Measurements from ENCODE around the gene TEX22. TPM values are rescaled to one million over a fixed set of nuclear protein-coding genes. Genes with fewer than 3 reads are reported as not detected.

TEX22 gene
- total RNA-seq, 1 donor from 2014 or later, result 0.99 TPM

DNA sequence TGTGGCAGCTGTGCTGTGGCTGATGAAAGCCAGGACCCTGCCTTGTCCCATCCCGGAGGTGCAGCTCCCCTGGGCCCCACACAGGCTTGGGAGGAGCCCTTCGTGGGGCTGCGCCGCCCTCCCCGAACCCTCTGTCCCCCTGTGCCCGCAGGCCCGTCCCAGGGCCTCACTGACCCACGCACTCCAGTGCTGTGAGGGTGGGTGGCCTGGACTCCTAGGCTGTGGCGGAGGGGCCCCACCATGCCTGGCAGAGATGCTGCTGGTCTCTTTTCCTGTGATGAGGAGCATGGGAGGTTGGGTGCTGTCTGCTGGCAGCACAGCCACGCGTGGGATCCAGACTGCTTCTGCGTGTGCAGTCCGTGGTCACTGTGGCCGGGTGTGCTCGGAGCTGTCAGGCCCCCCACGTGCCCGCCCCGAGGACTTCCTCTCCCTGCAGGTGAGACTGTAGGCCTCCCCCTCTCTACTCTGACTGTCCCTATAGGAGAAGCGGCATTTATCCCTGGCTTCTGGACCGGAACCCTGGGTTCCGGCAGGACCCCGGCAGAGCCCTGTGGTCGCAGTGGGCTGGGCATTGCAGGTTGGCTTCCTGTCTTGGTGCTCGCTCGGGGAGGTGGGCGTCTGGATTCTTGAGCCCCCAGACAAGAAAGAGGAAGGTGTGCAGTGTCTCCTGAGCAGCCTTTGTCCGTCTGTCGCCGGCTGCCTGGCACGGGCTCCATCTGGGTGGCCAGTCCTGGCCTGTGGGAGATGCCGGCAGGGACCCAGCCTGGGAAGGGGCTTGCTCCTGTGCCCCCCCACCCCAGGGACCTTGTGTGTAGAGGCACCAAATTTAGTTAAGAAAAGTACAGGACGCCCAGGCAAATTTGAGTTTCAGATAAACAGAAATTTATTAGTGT is 23.6 kb downstream of the TEX22 start:
- peaks cover 57% of the 10 kb centered on the region for H3K4me1 ChIP-seq
- H3K9me3 ChIP-seq (replicated peaks), result peaks cover under 1% of the 10 kb centered on the region
- peak overlapping the region; percentile 82 for H3K4me3 ChIP-seq
- H3K27ac ChIP-seq (replicated peaks), result peak overlapping the region; percentile 87
- intact Hi-C loops (cut with micrococcal nuclease), result no loop called here
- no peaks in the 10 kb centered on the region for H3K27me3 ChIP-seq (ENCODE audit: low read depth)
- TF ChIP-seq, protein P1, sequence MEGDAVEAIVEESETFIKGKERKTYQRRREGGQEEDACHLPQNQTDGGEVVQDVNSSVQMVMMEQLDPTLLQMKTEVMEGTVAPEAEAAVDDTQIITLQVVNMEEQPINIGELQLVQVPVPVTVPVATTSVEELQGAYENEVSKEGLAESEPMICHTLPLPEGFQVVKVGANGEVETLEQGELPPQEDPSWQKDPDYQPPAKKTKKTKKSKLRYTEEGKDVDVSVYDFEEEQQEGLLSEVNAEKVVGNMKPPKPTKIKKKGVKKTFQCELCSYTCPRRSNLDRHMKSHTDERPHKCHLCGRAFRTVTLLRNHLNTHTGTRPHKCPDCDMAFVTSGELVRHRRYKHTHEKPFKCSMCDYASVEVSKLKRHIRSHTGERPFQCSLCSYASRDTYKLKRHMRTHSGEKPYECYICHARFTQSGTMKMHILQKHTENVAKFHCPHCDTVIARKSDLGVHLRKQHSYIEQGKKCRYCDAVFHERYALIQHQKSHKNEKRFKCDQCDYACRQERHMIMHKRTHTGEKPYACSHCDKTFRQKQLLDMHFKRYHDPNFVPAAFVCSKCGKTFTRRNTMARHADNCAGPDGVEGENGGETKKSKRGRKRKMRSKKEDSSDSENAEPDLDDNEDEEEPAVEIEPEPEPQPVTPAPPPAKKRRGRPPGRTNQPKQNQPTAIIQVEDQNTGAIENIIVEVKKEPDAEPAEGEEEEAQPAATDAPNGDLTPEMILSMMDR (IDR thresholded peaks at IDR 0.05; ENCODE audit: borderline replicate concordance), result no peak
- peaks cover 6% of the 10 kb centered on the region for H3K36me3 ChIP-seq
- no peak for DNase-seq

DNA sequence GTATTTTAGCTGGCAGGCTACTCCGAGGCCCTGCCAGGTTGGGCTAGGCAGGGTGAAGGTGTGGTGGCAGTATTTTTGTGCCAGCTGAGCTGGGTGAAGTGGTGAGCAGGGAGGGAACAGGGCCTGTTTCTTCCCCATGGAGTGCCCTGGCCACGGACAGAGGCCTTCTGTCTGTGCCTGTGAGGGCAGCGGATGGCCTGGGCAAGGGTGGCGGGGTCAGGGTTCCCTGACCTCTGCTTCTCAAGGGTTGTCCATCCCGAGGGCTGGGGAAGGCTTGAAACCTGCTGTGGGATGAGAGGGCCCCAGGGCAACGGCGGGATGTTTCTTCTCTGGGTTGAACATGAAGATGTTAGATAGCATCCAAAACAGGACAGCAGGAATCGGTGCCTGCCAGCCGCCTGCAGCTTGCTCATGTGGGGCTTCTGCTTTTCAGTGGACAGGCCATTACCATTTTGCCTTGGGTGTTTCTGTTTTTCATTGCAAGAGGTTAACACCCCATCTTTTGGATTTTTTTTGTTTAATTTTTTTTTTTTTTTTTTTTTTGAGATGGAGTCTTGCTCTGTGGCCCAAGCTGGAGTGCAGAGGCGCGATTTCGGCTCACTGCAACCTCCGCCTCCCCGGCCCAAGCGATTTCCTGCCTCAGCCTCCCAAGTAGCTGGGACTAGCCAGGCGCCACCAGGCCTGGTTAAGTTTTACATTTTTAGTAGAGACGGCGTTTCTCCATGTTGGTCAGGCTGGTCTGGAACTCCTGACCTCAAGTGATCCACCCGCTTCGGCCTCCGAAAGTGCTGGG is 24.6 kb downstream of the TEX22 start:
- H3K27me3 ChIP-seq (ENCODE audit: low read depth), result no peaks in the 10 kb centered on the region
- H3K27ac ChIP-seq (replicated peaks), result peak overlapping the region; percentile 87
- DNase-seq, result no peak
- TF ChIP-seq, protein P1 (IDR thresholded peaks at IDR 0.05; ENCODE audit: borderline replicate concordance), result no peak
- peak overlapping the region; percentile 82 for H3K4me3 ChIP-seq
- peaks cover 57% of the 10 kb centered on the region for H3K4me1 ChIP-seq
- intact Hi-C loops (cut with micrococcal nuclease), result no loop called here
- peaks cover 6% of the 10 kb centered on the region for H3K9me3 ChIP-seq (replicated peaks)
- peaks cover 6% of the 10 kb centered on the region for H3K36me3 ChIP-seq

DNA sequence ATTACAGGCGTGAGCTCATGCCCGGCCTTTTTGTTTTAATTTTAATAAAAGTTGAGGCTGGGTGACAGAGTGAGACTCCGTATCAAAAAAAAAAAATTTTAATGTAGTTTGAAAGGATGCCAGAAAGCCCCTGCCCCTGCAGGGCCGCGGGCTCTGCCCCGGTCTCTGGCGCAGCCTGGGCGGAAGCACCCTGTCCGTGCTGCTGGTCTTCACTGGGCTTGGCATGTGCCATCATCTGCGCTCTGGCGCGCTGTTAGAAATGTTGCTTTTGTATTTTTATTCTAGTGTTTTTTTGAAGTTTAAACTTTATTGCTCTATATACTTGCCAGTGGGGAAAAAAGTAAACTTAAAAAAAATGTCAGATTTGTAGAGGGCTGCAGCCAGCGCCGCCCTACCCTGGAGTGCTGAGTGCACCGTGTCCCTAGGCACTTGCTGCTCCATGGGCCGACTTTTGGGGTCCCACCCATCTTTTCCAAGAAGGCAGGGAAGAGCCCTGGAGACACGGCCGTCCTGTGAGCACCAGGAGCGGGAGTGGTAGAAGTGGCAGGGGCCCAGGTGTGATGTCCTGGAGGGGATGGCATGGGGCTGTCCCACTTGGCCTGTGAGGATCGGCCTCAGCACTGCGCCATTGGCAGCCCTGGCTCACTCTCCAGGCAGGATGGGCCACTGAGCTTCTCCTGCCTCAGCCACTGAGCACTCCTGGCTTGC is 25.3 kb downstream of the TEX22 start:
- TF ChIP-seq, protein P1 (IDR thresholded peaks at IDR 0.05; ENCODE audit: borderline replicate concordance), result no peak
- H3K9me3 ChIP-seq (replicated peaks), result peaks cover 6% of the 10 kb centered on the region
- DNase-seq, result no peak
- H3K4me1 ChIP-seq, result peaks cover 55% of the 10 kb centered on the region
- H3K36me3 ChIP-seq, result peaks cover 6% of the 10 kb centered on the region
- no peaks in the 10 kb centered on the region for H3K27me3 ChIP-seq (ENCODE audit: low read depth)
- intact Hi-C loops (cut with micrococcal nuclease), result no loop called here
- H3K4me3 ChIP-seq, result no peak overlapping the region
- H3K27ac ChIP-seq (replicated peaks), result peak overlapping the region; percentile 87

DNA sequence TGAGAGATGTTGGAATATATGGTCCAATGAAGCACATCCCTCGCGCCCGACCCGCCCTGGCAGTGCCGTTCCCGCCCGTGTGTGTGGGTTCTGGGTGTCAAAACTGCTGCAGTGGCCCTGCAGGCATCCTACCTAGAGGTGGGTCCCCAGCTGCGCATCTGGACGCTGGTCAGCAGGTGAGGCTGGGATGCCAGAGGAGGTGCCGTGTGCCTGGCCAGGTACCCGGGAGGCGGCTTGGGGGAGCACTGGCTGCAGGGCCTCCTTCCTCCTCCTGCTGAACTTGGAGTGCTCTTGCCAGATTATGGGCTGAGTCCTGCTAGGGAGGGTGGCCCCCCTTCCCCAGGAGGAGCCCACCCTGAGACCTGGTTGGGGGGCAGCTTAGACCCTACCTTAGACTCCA is 26.5 kb downstream of the TEX22 start:
- no peaks in the 10 kb centered on the region for H3K27me3 ChIP-seq (ENCODE audit: low read depth)
- H3K36me3 ChIP-seq, result peaks cover 6% of the 10 kb centered on the region
- TF ChIP-seq, protein P1 (IDR thresholded peaks at IDR 0.05; ENCODE audit: borderline replicate concordance), result no peak
- DNase-seq, result no peak
- no peak overlapping the region for H3K27ac ChIP-seq (replicated peaks)
- H3K9me3 ChIP-seq (replicated peaks), result peaks cover 6% of the 10 kb centered on the region
- peaks cover 52% of the 10 kb centered on the region for H3K4me1 ChIP-seq
- intact Hi-C loops (cut with micrococcal nuclease), result no loop called here
- H3K4me3 ChIP-seq, result no peak overlapping the region

DNA sequence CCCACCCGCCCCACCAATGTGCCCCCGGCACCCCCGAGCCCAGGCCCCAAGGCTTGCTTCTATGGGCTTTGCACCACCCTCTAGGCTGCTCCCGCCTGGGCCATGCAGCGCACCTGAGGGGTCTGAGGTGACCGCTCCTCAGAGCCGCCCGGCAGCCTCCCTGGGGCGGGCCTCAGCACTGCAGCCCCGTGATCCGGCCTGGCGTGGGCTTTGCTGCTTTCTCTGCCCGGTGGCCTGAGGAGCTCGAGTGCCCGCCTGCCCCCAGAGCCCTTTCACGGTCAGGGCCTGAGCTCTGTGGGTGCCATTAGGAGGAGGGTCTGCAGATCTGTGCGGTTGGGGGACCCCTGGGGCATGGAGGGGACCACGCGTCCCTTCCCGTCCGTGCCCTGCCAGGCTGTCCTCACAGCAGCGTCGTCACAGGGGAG is 27.5 kb downstream of the TEX22 start:
- no peak for DNase-seq
- H3K4me3 ChIP-seq, result no peak overlapping the region
- H3K27ac ChIP-seq (replicated peaks), result no peak overlapping the region
- no peaks in the 10 kb centered on the region for H3K27me3 ChIP-seq (ENCODE audit: low read depth)
- peaks cover 53% of the 10 kb centered on the region for H3K4me1 ChIP-seq
- TF ChIP-seq, protein P1 (IDR thresholded peaks at IDR 0.05; ENCODE audit: borderline replicate concordance), result no peak
- peaks cover 6% of the 10 kb centered on the region for H3K36me3 ChIP-seq
- intact Hi-C loops (cut with micrococcal nuclease), result no loop called here
- H3K9me3 ChIP-seq (replicated peaks), result peaks cover 6% of the 10 kb centered on the region
